OCI-LY1 (cell line): ENCODE data around the gene VWC2.

ENCODE experiments used
- H2AFZ ChIP-seq: fragments of 200-600 bp; sonication (generic), shearing (Covaris generic); 2 replicates; pipeline ENCODE4 v1.6.0; 2014; ENCODE audit warnings: antibody characterized with exemption, mild to moderate bottlenecking, low read length
- H3F3A ChIP-seq: fragments of 200-600 bp; sonication (generic), shearing (Covaris generic); 2 replicates; pipeline ENCODE4 v1.6.0; 2014; ENCODE audit warnings: mild to moderate bottlenecking, antibody characterized with exemption, low read length, moderate library complexity; ENCODE audit not compliant: insufficient read depth
- H3K27ac ChIP-seq: fragments of 200-600 bp; sonication (generic); 2 replicates; pipeline ENCODE4 v1.5.1; 2014; ENCODE audit warnings: low read length, mixed run types, mild to moderate bottlenecking, low read depth; ENCODE audit not compliant: poor library complexity, severe bottlenecking
- H3K27me3 ChIP-seq: fragments of 200-600 bp; sonication (generic); 2 replicates; pipeline ENCODE4 v1.6.0; 2014; ENCODE audit warnings: antibody characterized with exemption, mild to moderate bottlenecking, low read length, moderate library complexity; ENCODE audit not compliant: insufficient read depth
- H3K36me3 ChIP-seq: fragments of 200-600 bp; sonication (generic); 2 replicates; pipeline ENCODE4 v1.6.1; 2014; ENCODE audit warnings: mild to moderate bottlenecking, antibody characterized with exemption, low read length, moderate library complexity, mixed read lengths; ENCODE audit not compliant: insufficient read depth
- H3K4me1 ChIP-seq: fragments of 200-600 bp; sonication (generic); 2 replicates; pipeline ENCODE4 v1.5.1; 2014; ENCODE audit warnings: mild to moderate bottlenecking, low read length, moderate library complexity; ENCODE audit not compliant: insufficient read depth, severe bottlenecking
- H3K4me2 ChIP-seq: fragments of 200-600 bp; sonication (generic), shearing (Covaris generic); 2 replicates; pipeline ENCODE4 v1.6.1; 2014; ENCODE audit warnings: low read length
- H3K4me3 ChIP-seq: fragments of 200-600 bp; sonication (generic); 2 replicates; pipeline ENCODE4 v1.5.1; 2014; ENCODE audit warnings: low read length, low read depth, mild to moderate bottlenecking, mixed read lengths; ENCODE audit not compliant: poor library complexity, severe bottlenecking
- H3K79me2 ChIP-seq: fragments of 200-600 bp; shearing (Covaris generic); 2 replicates; pipeline ENCODE4 v1.6.1; 2016; ENCODE audit warnings: mixed run types, low read length, mixed read lengths; ENCODE audit not compliant: insufficient read depth
- H3K9ac ChIP-seq: fragments of 200-600 bp; sonication (generic), shearing (Covaris generic); 2 replicates; pipeline ENCODE4 v1.6.1; 2014; ENCODE audit warnings: mild to moderate bottlenecking, low read length, mixed read lengths
- H3K9me2 ChIP-seq: fragments of 200-600 bp; sonication (generic), shearing (Covaris generic); 2 replicates; pipeline ENCODE4 v1.6.1; 2014; ENCODE audit warnings: low read depth, mild to moderate bottlenecking, low read length, mixed read lengths
- H3K9me3 ChIP-seq: fragments of 200-600 bp; shearing (Covaris generic); 2 replicates; pipeline ENCODE4 v1.6.1; 2014; ENCODE audit warnings: low read length, mixed read lengths
- H4K20me1 ChIP-seq: fragments of 200-600 bp; sonication (generic), shearing (Covaris generic); 2 replicates; pipeline ENCODE4 v1.6.0; 2016; ENCODE audit warnings: mild to moderate bottlenecking, low read length; ENCODE audit not compliant: insufficient read depth
- CTCF ChIP-seq: fragments of 200-600 bp; sonication (generic), shearing (Covaris generic); IDR thresholded peaks from 2 replicates; pipeline ENCODE4 v1.5.1; 2017; ENCODE audit warnings: mild to moderate bottlenecking, antibody characterized with exemption, low read length, moderate library complexity, mixed read lengths
- EZH2 ChIP-seq: fragments of 200-600 bp; sonication (generic), shearing (Covaris generic); IDR thresholded peaks from 2 replicates; pipeline ENCODE4 v1.8.0; 2017; ENCODE audit warnings: borderline replicate concordance, mixed run types, mild to moderate bottlenecking, antibody characterized with exemption, low read length, moderate library complexity, mixed read lengths

The VWC2 gene

GRCh38 chr7:49875336-49875735, 101.9 kb downstream of the VWC2 start:
- H2AFZ ChIP-seq: no peak overlapping the region
- no peak overlapping the region for H3K27ac ChIP-seq
- H3K36me3 ChIP-seq: no peaks in the 10 kb centered on the region
- no peaks in the 10 kb centered on the region for H3K4me1 ChIP-seq
- no peaks in the 10 kb centered on the region for H3K9me3 ChIP-seq
- H3F3A ChIP-seq: no peaks in the 10 kb centered on the region
- no peaks in the 10 kb centered on the region for H3K9me2 ChIP-seq
- H3K79me2 ChIP-seq: no peaks in the 10 kb centered on the region
- H3K4me3 ChIP-seq: no peak overlapping the region
- no peak overlapping the region for H3K4me2 ChIP-seq
- H3K27me3 ChIP-seq: no peaks in the 10 kb centered on the region; the same call in 1 of the 2 replicates
- H4K20me1 ChIP-seq: no peaks in the 10 kb centered on the region
- TF ChIP-seq EZH2: no peak
- no peak overlapping the region for H3K9ac ChIP-seq

GRCh38 chr7:49876202-49876601, 102.8 kb downstream of the VWC2 start:
- Histone ChIP-seq H3F3A (no peaks in the 10 kb centered on the region), H4K20me1 (no peaks in the 10 kb centered on the region), H3K9me3 (no peaks in the 10 kb centered on the region), H3K9ac (no peak overlapping the region), H3K9me2 (no peaks in the 10 kb centered on the region), H3K4me3 (no peak overlapping the region), H3K4me1 (no peaks in the 10 kb centered on the region), H3K4me2 (no peak overlapping the region), H3K79me2 (no peaks in the 10 kb centered on the region), H2AFZ (no peak overlapping the region), H3K27ac (no peak overlapping the region), H3K27me3 (no peaks in the 10 kb centered on the region; the same call in 1 of the 2 replicates), H3K36me3 (no peaks in the 10 kb centered on the region)
- TF ChIP-seq CTCF (no peak), EZH2 (no peak)

GRCh38 chr7:49878089-49878488, 104.7 kb downstream of the VWC2 start:
- no peaks in the 10 kb centered on the region for H3K4me1 ChIP-seq
- H3K9me2 ChIP-seq: no peaks in the 10 kb centered on the region
- H3K4me2 ChIP-seq: no peak overlapping the region
- H3F3A ChIP-seq: no peaks in the 10 kb centered on the region
- H3K9me3 ChIP-seq: no peaks in the 10 kb centered on the region
- H3K27me3 ChIP-seq: no peaks in the 10 kb centered on the region; the same call in 1 of the 2 replicates
- TF ChIP-seq EZH2 (no peak), CTCF (no peak)
- H3K27ac ChIP-seq: no peak overlapping the region
- H3K79me2 ChIP-seq: no peaks in the 10 kb centered on the region
- H4K20me1 ChIP-seq: no peaks in the 10 kb centered on the region
- H3K36me3 ChIP-seq: no peaks in the 10 kb centered on the region
- H2AFZ ChIP-seq: no peak overlapping the region
- no peak overlapping the region for H3K4me3 ChIP-seq
- H3K9ac ChIP-seq: no peak overlapping the region

DNA sequence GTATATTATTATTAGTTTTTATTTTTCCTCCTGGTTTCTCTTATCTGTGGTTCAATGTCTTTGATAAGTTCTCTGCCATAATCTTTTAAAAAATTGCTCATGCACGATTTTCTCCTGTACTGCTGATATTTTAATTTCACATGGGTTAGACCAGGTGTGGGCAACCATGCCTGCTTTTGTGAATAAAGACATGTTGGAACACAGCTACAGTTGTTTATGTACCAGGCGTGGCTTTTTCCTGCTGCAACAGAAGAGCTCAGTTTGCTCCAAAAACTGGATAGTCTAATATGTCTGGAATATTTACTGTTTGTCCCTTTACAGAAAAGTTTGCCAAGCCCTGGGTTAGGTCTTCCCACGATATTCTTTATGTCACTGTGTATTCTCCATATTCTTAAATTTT, 105.2 kb downstream of the VWC2 start:
- Histone ChIP-seq H3K9me3 (no peaks in the 10 kb centered on the region), H3K9me2 (no peaks in the 10 kb centered on the region), H3K27me3 (no peaks in the 10 kb centered on the region), H4K20me1 (no peaks in the 10 kb centered on the region), H3K4me2 (no peak overlapping the region), H3K27ac (no peak overlapping the region), H2AFZ (no peak overlapping the region), H3K4me1 (no peaks in the 10 kb centered on the region), H3K79me2 (no peaks in the 10 kb centered on the region), H3F3A (no peaks in the 10 kb centered on the region), H3K9ac (no peak overlapping the region), H3K36me3 (no peaks in the 10 kb centered on the region), H3K4me3 (no peak overlapping the region)
- TF ChIP-seq CTCF (no peak), EZH2 (no peak)
